Type B pancreatic cell (in vitro differentiated cells): Measurements from ENCODE around the gene KRT82. TPM values are rescaled to one million over a fixed set of nuclear protein-coding genes. Genes with fewer than 3 reads are reported as not detected.

ENCODE experiments used
- DNase-seq: peaks from one replicate; pipeline ENCODE4 v3.0.0; 2021; ENCODE audit warnings: mixed read lengths; ENCODE audit not compliant: unreplicated experiment; ENCODE audit errors: extremely low spot score
- H3K27ac Mint-ChIP-seq: 2 replicates; pipeline ENCODE4 v1.8.0; 2021; ENCODE audit warnings: mild to moderate bottlenecking, mixed read lengths
- H3K27me3 Mint-ChIP-seq: 2 replicates; pipeline ENCODE4 v1.8.0; 2021; ENCODE audit warnings: mixed read lengths
- H3K36me3 Mint-ChIP-seq: 2 replicates; pipeline ENCODE4 v1.8.0; 2021; ENCODE audit warnings: mixed read lengths
- H3K4me1 Mint-ChIP-seq: one replicate; pipeline ENCODE4 v1.8.0; 2021; ENCODE audit warnings: mixed read lengths; ENCODE audit not compliant: unreplicated experiment
- H3K4me3 Mint-ChIP-seq: 2 replicates; pipeline ENCODE4 v1.8.0; 2021; ENCODE audit warnings: mild to moderate bottlenecking, mixed read lengths
- H3K9me3 Mint-ChIP-seq: 2 replicates; pipeline ENCODE4 v1.8.0; 2021; ENCODE audit warnings: mixed read lengths
- CTCF ChIP-seq: fragments of 200-600 bp; sonication (generic); conservative IDR thresholded peaks from 2 replicates; pipeline ENCODE4 v1.5.0; 2021; ENCODE audit warnings: antibody characterized with exemption, mild to moderate bottlenecking
- total RNA-seq: library from RNA; stranded (reverse); gene quantifications from 2 replicates; pipeline ENCODE4 v1.2.1, GENCODE V29; 2021; ENCODE audit warnings: low replicate concordance

The KRT82 gene
- total RNA-seq, 1 donor from 2014 or later, result not detected

- H3K36me3 Mint-ChIP-seq, result no peaks in the 10 kb centered on the region
Measured at GRCh38 chr12:52379536-52379935, 26.6 kb downstream of the KRT82 start.

DNA sequence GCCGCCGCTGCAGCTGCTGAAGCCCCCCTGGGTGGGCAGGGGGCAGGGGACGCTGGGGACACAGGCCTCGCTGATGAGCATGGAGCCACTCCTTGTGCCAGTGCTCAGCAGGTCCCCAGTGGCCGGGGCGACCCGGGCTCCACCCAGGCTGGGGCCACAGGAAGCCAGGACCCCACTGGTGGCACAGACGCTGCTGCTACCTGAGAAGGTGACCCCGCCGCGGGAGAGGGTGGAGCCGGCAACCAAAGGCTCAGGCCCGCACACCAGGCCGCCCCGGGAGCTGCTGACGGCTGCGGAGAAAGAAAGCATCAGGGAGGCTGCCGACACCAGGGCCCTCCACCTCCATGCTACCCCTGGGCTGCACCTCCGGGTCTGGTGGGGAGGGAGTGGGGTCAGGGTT lies 28.0 kb downstream of the KRT82 start:
- TF ChIP-seq CTCF, result no peak
- DNase-seq, result no peak
- H3K27me3 Mint-ChIP-seq, result peaks cover 24% of the 10 kb centered on the region
- no peaks in the 10 kb centered on the region for H3K36me3 Mint-ChIP-seq
- H3K27ac Mint-ChIP-seq, result no peak overlapping the region
- no peaks in the 10 kb centered on the region for H3K4me1 Mint-ChIP-seq
- no peak overlapping the region for H3K4me3 Mint-ChIP-seq
- H3K9me3 Mint-ChIP-seq, result no peaks in the 10 kb centered on the region

More at GRCh38 chr12:52379536-52379935, 26.6 kb downstream of the KRT82 start:
- Mint-ChIP-seq H3K27me3 (peaks cover 24% of the 10 kb centered on the region), H3K4me1 (no peaks in the 10 kb centered on the region), H3K9me3 (no peaks in the 10 kb centered on the region), H3K4me3 (no peak overlapping the region), H3K27ac (no peak overlapping the region)
- no peak for TF ChIP-seq CTCF
- DNase-seq, result no peak

DNA sequence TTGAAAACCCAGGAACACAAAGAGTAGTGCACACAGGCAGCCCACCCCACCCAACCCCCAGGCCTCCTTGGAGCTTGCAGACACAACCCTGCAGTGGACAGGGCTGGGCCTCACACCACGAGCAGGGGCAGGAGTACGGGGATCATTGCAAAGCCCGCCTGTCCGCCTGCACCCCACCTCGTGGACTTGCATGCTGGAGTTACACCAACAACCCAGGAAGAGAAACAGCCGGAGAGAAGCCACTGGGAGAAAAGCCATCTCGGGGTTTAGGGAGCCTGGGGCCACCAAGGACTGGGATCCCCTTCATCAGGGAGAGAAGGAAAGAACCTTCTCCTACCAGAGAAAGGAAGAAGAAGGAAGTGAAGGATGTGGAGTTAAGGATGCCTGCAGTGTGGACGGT lies 28.9 kb downstream of the KRT82 start:
- H3K4me1 Mint-ChIP-seq, result peaks cover 4% of the 10 kb centered on the region
- H3K4me3 Mint-ChIP-seq, result no peak overlapping the region
- no peak overlapping the region for H3K27ac Mint-ChIP-seq
- DNase-seq, result no peak
- no peaks in the 10 kb centered on the region for H3K36me3 Mint-ChIP-seq
- TF ChIP-seq CTCF, result no peak
- H3K27me3 Mint-ChIP-seq, result peaks cover 24% of the 10 kb centered on the region
- no peaks in the 10 kb centered on the region for H3K9me3 Mint-ChIP-seq

DNA sequence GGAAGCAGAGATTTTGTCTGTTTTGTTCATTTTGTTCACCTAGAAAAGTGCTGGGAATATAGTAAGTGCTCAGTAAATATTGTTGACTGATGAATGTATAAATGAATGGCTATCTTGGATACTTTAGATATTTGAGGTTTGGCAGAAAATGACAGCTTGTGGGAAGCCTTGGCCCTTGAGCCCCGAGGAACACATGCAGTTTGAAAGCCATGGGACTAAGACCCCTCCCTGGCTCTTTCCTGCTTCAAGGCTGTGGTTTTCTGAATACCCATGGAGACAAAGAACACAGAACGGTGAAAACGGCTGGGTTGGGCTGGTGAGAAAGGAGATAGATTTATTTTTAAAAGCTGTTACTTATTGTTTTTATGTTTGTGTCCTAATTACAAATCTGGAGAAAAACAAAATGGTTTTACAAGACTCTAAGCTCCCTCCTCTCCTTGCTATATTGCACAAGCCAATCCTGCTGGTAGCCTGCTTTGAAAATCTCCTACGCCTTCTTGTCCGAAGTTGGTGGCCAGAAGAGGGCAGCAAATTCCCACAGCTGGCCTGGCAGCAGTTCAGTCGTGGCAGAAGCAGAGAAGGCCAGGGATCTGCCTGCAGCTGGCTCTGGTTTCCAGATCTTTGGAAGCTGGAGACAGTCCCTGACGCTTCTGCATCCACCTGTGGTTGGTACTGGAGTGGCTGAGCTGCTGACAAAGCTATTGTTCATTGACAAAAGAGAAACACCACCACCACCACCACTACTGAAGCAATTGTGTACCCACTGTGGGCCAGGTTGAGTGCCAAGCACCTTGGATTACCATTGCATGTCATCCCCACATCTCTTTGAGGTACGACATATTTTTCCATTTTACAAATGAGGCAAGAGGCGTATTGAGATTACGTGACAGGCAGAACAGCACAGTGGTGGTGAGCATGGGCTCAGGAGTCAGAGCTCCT lies 33.6 kb downstream of the KRT82 start:
- Mint-ChIP-seq H3K36me3 (no peaks in the 10 kb centered on the region), H3K9me3 (no peaks in the 10 kb centered on the region), H3K27ac (no peak overlapping the region), H3K4me1 (peaks cover 12% of the 10 kb centered on the region), H3K4me3 (no peak overlapping the region), H3K27me3 (peaks cover 19% of the 10 kb centered on the region)
- peak; percentile 82 for DNase-seq
- TF ChIP-seq CTCF, result peak; percentile 88

DNA sequence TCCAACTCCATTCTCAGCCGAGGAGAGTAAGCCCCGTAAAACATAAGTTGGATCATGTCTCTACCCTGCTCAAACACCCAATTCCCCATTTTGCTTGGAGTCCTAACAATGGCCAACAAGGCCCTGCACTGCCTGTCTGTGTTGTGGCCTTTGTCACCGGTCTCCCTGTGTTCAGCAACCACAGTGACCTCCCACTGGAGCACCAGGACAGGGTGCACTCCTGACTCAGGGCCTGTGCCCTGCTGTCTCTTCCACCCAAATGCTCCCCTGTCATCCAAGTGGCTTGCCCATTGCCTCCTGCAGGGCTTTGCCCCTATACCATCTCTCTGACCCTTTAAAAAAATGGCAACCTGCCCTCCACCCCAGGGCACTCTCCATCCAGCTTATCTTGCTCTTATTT lies 34.4 kb downstream of the KRT82 start:
- DNase-seq, result no peak
- no peak overlapping the region for H3K4me3 Mint-ChIP-seq
- H3K9me3 Mint-ChIP-seq, result no peaks in the 10 kb centered on the region
- no peak for TF ChIP-seq CTCF
- no peaks in the 10 kb centered on the region for H3K36me3 Mint-ChIP-seq
- H3K4me1 Mint-ChIP-seq, result peaks cover 12% of the 10 kb centered on the region
- H3K27ac Mint-ChIP-seq, result no peak overlapping the region
- peaks cover 19% of the 10 kb centered on the region for H3K27me3 Mint-ChIP-seq
